IgD-negative memory B cell (primary cell): ENCODE measurements around the gene WFDC11. TPM values are rescaled to one million over a fixed set of nuclear protein-coding genes. Genes with fewer than 3 reads are reported as not detected.
"Not testable (repeated sequence)": the region's sequence is repeated elsewhere in the genome, so short reads cannot be mapped to it uniquely, and the experiment has no call there.

Experiments
- H3K27ac Mint-ChIP-seq, 3 donors: one replicate each; pipeline ENCODE4 v1.8.0; 2020 to 2022; ENCODE audit warnings: mild to moderate bottlenecking in 3 of 3, mixed read lengths in 3 of 3, moderate library complexity in 1 of 3
- H3K27me3 Mint-ChIP-seq: one replicate; pipeline ENCODE4 v1.8.0; 2021; ENCODE audit warnings: mixed read lengths
- H3K36me3 Mint-ChIP-seq: one replicate; pipeline ENCODE4 v1.8.0; 2020; ENCODE audit warnings: mild to moderate bottlenecking, mixed read lengths
- H3K4me1 Mint-ChIP-seq, 3 donors: one replicate each; pipeline ENCODE4 v1.8.0; 2020 to 2022; ENCODE audit warnings: mixed read lengths in 3 of 3, mild to moderate bottlenecking in 1 of 3
- H3K4me3 Mint-ChIP-seq, 4 donors: one replicate each; pipeline ENCODE4 v1.8.0; 2020 to 2022; ENCODE audit warnings: mild to moderate bottlenecking in 4 of 4, mixed read lengths in 4 of 4, moderate library complexity in 3 of 4
- H3K9me3 Mint-ChIP-seq, 3 donors: one replicate each; pipeline ENCODE4 v1.8.0; 2020 to 2021; ENCODE audit warnings: mixed read lengths in 3 of 3, mild to moderate bottlenecking in 1 of 3
- polyA plus RNA-seq: library from polyadenylated mRNA; unstranded; fragments of 300-500 nt; fragmentation: Illumina TruSeq; gene quantifications from one replicate; pipeline ENCODE4 v1.2.3, GENCODE V29; 2021

Gene WFDC11
- polyA plus RNA-seq, result not detected

DNA sequence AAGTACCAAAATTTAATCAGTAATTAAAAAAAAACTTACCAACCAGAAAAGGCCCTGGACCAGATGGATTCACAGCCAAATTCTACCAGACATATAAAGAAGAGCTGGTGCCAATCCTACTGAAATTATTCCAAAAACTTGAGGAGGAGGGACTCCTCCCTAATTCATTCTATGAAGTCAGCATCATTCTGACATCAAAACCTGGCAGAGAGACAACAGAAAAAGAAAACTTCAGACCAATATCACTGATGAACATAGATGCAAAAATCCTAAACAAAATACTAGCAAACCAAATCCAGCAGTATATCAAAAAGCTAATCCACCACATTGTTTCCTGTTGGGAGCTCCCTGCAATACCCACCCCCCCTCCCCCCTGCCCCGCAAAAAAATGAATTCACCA, at the start of gene WFDC11:
WFDC11 (minus strand) TSS at position 101 of the 400 bp plus-strand sequence. CDS start 19,639 bp downstream, outside the sequence.
- Mint-ChIP-seq H3K9me3 (peaks cover 0 to 7% (median under 1%) of the 10 kb centered on the region in 3 donors), H3K36me3 (peaks cover under 1% of the 10 kb centered on the region), H3K27ac (no peak within 1 kb of the TSS), H3K27me3 (peaks cover 12% of the 10 kb centered on the region), H3K4me3 (no peak within 1 kb of the TSS), H3K4me1 (no peaks in the 10 kb centered on the region)

DNA sequence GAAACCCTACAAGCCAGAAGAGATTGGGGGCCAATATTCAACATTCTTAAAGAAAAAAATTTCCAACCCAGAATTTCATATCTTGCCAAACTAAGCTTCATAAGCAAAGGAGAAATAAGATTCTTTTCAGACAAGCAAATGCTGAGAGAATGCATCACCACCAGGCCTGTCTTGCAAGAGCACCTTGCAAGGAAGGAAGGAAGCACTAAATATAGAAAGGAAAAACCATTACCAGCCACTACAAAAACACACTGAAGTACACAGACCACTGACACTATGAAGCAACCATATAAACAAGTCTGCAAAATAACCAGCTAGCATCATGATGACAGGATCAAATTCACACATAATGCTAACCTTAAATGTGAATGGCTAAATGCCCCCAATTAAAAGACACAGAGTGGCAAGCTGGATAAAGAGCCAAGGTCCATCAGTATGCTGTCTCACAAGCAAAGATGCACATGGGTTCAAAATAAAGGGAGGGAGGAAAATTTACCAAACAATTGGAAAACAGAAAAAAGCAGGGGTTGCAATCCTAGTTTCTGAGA, 46.2 kb upstream of the WFDC11 start:
- Mint-ChIP-seq H3K4me3 (peak overlapping the region; percentile 19 to 67 (median 46)), H3K27ac (peak overlapping the region; percentile 2 to 55 (median 23)), H3K4me1 (peaks cover 22 to 41% (median 31%) of the 10 kb centered on the region in 3 donors)
- H3K9me3 Mint-ChIP-seq, H3K27me3 Mint-ChIP-seq, H3K36me3 Mint-ChIP-seq: not testable (repeated sequence)

DNA sequence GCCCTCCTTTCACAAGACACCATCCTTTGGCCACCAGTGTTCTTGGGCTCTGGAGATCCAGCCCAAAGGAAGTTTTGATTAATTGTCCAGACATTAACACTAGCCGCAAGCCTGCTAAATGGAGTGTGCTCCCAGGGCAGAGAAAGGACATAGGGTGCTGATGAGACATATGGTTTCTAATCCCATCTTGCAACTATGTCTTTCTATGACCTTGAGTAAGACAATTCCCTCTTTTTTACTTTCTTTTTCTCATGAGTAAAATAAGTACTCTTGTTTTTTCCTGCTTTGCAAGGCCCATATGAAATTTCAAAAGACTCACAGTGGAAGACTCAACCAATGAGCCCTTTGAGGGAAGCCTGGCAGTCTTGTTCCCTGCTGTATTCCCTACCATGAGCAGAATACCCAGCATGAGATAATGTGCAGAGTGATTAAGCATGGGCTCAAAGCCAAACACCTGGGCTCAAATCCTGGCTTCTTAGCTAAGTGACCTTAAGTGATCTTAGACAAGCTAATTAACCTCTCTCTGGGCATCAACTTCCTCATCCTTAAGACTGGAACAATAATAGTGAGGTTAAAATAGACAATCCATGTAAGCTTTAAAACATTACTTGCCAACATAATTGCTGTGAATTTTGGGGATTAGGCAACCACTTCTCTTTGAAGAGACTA, 35.1 kb upstream of the WFDC11 start, which contains the start of gene WFDC10B:
WFDC10B (minus strand) TSS at position 51 of the 669 bp plus-strand sequence. CDS start 19,027 bp downstream, outside the sequence.
- H3K27ac Mint-ChIP-seq, result no peak within 1 kb of the TSS
- peaks cover 8 to 9% (median 9%) of the 10 kb centered on the region in 3 donors for H3K4me1 Mint-ChIP-seq

DNA sequence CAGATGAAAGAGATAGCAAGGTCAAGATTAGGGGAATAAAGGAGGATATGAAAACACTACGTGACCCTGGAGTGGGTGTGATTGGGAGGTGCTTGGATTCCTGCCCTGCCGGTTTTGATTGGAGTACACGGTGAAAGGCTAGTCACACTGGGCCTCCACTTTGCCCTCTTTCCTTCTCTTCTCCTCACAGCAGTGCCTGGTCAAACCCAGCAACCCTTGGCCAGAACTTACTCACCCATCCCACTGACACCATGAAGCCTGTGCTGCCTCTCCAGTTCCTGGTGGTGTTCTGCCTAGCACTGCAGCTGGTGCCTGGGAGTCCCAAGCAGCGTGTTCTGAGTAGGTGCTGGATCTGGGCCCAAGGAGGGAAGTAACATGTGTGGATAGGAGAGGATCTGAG, 31.8 kb upstream of the WFDC11 start, which contains the start of gene WFDC13:
WFDC13 (plus strand) TSS at position 166 of the 400 bp plus-strand sequence; CDS start at position 252, 86 bp downstream.
- H3K4me3 Mint-ChIP-seq, result peak within 1 kb of the TSS in 1 of 4 donors; percentile 73
- no peaks in the 10 kb centered on the region for H3K9me3 Mint-ChIP-seq
- peaks cover 9% of the 10 kb centered on the region for H3K27me3 Mint-ChIP-seq
- no peak within 1 kb of the TSS for H3K27ac Mint-ChIP-seq
- H3K4me1 Mint-ChIP-seq, result peaks cover 9% of the 10 kb centered on the region in 3 donors
- H3K36me3 Mint-ChIP-seq, result no peaks in the 10 kb centered on the region

More for the DNA sequence above, 35.1 kb upstream of the WFDC11 start, which contains the start of gene WFDC10B:
- Mint-ChIP-seq H3K4me3 (no peak within 1 kb of the TSS), H3K36me3 (no peaks in the 10 kb centered on the region), H3K9me3 (peaks cover 0 to 2% (median 0%) of the 10 kb centered on the region in 3 donors), H3K27me3 (peaks cover 9% of the 10 kb centered on the region)

DNA sequence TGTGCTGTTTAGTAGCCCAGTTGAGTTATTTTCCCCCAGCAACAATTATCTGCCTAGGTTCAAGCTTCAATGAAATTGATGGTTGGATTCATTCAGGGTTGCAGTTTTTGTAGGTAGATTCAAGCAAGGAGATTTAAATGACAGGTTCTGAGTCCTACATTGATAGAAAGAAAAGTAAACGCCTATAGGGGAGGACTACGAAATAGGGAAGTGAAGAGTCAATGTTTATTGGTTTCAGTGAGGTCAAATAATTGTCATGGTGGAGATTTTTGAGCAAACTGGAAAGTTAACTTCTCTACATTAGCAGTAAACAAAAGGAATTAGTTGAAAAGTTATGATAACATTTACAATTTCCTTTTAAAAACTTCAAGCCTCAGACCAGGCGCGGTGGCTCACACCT, 31.1 kb upstream of the WFDC11 start:
- Mint-ChIP-seq H3K4me3 (peak overlapping the region in 1 of 4 donors; percentile 42), H3K4me1 (peaks cover 9% of the 10 kb centered on the region in 3 donors), H3K27me3 (peaks cover 9% of the 10 kb centered on the region), H3K27ac (no peak overlapping the region), H3K36me3 (peaks cover 2% of the 10 kb centered on the region), H3K9me3 (no peaks in the 10 kb centered on the region)

DNA sequence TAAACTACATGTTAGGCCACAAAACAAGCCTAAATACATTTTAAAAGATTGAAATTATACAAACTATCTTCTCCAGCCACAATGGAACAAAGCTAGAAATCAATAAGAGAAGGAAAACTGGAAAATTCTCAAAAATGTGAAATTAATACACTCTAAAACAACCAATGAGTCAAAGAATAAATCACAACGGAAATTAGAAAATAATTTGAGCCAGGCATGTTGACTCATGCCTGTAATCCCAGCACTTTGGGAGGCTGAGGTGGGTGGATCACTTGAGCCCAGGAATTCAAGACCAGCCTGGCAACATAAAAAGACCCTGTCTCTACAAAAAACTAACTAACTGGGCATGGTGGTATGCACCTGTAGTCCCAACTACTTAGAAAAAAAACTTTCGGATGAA, 25.5 kb upstream of the WFDC11 start:
- Mint-ChIP-seq H3K9me3 (peaks cover 0 to 2% (median 0%) of the 10 kb centered on the region in 3 donors), H3K36me3 (peaks cover 2% of the 10 kb centered on the region), H3K27me3 (peaks cover 10% of the 10 kb centered on the region), H3K4me1 (peaks cover 0 to 1% (median under 1%) of the 10 kb centered on the region in 3 donors), H3K27ac (no peak overlapping the region), H3K4me3 (no peak overlapping the region)

DNA sequence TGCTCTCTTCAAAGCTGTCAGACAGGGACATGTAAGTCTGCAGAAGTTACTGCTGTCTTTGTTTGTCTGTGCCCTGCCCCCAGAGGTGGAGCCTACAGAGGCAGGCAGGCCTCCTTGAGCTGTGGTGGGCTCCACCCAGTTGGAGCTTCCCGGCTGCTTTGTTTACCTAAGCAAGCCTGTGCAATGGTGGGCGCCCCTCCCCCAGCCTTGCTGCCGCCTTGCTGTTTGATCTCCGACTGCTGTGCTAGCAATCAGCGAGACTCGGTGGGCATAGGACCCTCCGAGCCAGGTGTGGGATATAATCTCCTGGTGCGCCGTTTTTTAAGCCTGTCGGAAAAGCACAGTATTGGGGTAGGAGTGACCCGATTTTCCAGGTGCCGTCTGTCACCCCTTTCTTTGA, 23.3 kb upstream of the WFDC11 start:
- not testable (repeated sequence) for H3K4me3 Mint-ChIP-seq, H3K4me1 Mint-ChIP-seq, H3K36me3 Mint-ChIP-seq, H3K27ac Mint-ChIP-seq, H3K9me3 Mint-ChIP-seq
- H3K27me3 Mint-ChIP-seq, result peaks cover 10% of the 10 kb centered on the region

DNA sequence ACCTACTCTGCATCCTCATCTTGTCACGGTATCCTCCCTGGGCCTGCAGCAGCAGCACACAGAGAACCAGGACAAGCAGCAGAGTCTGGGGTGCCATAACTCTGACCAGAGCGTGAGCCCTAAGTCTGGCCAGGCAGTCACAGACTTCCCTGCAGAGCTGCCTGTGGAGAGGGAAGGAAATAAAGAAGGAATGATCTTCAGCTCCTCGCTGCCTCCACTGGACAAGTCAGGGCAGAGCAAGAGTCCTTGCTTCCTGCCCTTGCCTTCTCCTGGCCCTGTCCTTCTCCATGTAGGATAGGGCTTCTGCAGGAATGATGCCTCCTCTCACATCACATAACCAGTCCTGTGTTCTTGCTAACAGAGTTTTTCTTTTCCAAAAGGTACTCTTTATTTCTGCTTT, 15.9 kb upstream of the WFDC11 start:
- peaks cover 0 to 3% (median 0%) of the 10 kb centered on the region in 3 donors for H3K4me1 Mint-ChIP-seq
- no peaks in the 10 kb centered on the region for H3K36me3 Mint-ChIP-seq
- peaks cover 0 to 5% (median 2%) of the 10 kb centered on the region in 3 donors for H3K9me3 Mint-ChIP-seq
- H3K27me3 Mint-ChIP-seq, result peaks cover 4% of the 10 kb centered on the region
- H3K27ac Mint-ChIP-seq, result no peak overlapping the region
- H3K4me3 Mint-ChIP-seq, result no peak overlapping the region

DNA sequence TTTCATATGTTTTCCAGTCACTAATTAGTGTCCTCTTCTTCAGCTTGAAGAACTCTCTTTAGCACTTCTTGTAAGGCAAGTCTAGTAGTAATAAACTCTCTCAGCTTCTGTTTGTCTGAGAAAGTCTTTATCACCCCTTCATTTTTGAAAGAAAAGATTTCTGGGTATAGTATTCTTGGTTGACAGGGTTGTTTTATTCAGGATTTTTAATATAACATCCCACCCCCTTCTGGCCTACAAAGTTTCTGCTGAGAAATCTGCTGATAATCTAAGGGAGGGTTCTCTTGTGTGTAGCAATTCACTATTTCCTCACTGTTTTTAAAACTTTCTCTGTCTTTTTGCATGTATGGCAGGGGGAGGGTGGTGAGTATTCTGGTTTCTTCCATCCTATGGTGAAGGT, 9.6 kb upstream of the WFDC11 start:
- Mint-ChIP-seq H3K27ac (no peak overlapping the region), H3K4me3 (no peak overlapping the region), H3K36me3 (peaks cover 3% of the 10 kb centered on the region), H3K4me1 (no peaks in the 10 kb centered on the region), H3K9me3 (peaks cover 10 to 32% (median 20%) of the 10 kb centered on the region in 3 donors), H3K27me3 (peaks cover 9% of the 10 kb centered on the region)

DNA sequence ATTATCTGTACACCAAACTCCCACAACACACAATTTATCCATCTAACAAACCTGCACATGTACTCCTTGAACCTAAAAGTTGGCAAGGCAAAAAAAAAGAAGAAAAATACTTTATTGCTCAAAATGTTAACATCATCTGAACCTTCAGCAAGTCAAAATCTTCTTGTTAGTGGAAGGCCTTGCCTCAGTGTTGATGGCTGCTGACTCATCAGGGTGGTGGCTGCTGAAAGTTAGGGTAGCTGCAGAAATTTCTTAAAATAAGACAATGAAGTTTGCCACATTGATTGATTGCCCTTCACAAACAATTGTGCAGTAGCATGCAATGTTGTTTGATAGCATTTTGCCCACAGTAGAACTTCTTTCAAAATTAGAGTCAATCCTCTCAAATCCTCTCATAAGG, 2.7 kb upstream of the WFDC11 start:
- no peak overlapping the region for H3K27ac Mint-ChIP-seq
- peaks cover 1% of the 10 kb centered on the region for H3K36me3 Mint-ChIP-seq
- peaks cover 11 to 20% (median 13%) of the 10 kb centered on the region in 3 donors for H3K9me3 Mint-ChIP-seq
- H3K4me1 Mint-ChIP-seq, result no peaks in the 10 kb centered on the region
- H3K27me3 Mint-ChIP-seq, result peaks cover 7% of the 10 kb centered on the region
- no peak overlapping the region for H3K4me3 Mint-ChIP-seq

DNA sequence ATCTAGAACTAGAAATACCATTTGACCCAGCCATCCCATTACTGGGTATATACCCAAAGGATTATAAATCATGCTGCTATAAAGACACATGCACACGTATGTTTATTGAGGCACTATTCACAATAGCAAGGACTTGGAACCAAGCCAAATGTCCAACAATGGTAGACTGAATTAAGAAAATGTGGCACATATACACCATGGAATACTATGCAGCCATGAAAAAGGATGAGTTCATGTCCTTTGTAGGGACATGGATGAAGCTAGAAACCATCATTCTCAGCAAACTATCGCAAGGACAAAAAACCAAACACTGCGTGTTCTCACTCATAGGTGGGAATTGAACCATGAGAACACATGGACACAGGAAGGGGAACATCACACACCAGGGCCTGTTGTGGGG, 13.0 kb downstream of the WFDC11 start:
- H3K9me3 Mint-ChIP-seq, H3K27ac Mint-ChIP-seq, H3K27me3 Mint-ChIP-seq, H3K4me1 Mint-ChIP-seq, H3K36me3 Mint-ChIP-seq, H3K4me3 Mint-ChIP-seq: not testable (repeated sequence)

DNA sequence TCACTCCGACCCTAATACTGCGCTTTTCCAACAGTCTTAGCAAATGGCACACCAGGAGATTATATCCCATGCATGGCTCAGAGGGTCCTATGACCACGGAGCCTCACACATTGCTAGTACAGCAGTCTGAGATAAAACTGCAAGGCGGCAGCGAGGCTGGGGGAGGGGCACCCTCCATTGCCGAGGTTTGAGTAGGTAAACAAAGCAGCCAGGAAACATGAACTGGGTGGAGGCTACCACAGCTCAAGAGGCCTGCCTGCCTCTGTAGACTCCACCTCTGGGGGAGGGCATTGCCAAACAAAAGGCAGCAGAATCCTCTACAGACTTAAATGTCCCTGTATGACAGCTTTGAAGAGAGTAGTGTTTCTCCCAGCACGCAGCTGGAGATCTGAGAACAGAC, 18.3 kb downstream of the WFDC11 start:
- H3K36me3 Mint-ChIP-seq, H3K9me3 Mint-ChIP-seq, H3K27ac Mint-ChIP-seq, H3K27me3 Mint-ChIP-seq, H3K4me1 Mint-ChIP-seq: not testable (repeated sequence)
- peak overlapping the region in 1 of 4 donors; percentile 4 for H3K4me3 Mint-ChIP-seq

DNA sequence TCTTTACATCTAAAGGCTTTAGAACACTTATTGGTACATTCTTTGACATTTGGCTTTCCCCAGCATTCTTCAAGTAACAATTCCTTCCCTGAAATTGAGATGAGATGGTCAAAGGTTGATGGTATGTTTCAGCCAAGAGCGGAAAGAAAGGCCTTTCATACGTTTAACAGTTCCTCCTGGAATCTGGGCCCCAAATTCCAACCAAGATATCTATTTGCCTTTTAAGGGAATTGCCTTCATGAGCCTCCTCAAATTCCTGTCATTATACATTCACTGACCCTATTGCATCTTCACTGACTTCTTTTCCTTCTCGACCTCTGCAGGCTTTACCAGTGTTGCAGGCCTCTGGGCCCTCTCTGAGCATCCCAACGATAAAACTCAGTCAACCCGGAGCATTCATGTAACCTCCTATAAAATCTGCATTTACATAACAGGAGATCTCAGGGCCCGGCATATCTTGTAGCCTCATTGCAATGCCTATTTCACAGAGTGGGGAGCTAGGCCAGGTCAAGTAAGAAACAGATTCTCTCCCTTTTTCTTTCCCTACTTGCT, 20.7 kb downstream of the WFDC11 start:
- Mint-ChIP-seq H3K36me3 (peaks cover 4% of the 10 kb centered on the region), H3K27me3 (peaks cover 6% of the 10 kb centered on the region), H3K27ac (no peak overlapping the region), H3K4me1 (no peaks in the 10 kb centered on the region), H3K4me3 (no peak overlapping the region), H3K9me3 (peaks cover 0 to 1% (median 0%) of the 10 kb centered on the region in 3 donors)

DNA sequence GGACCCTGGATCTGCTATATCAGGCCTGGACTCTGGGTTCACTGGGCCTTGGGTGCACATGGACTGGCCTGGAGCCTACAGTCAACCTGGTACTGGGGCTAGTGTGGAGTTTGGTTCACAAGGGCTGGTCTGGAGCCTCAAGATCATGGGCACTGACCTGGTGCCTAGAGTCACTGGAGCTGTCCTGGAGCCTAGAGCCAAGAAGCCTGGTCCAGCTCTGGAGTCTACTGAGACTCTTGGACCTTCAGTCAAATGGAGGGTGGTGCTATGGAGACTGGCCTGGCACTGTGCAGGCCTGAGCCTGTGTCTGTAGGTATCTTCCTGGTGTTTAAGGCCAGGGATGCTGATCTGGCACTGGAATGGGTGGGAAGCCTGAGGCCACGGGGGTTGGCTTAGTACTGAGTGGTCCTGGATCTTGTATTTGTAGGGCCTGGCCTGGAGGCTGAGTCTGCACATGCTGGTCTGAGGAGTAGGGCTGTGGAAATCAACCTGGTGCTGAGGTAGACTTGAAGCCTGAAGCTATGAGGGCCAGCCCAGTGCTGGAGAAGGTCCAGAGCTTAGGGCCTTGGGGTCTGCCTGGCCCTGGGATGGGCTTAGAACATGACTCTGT, 22.5 kb downstream of the WFDC11 start:
- H3K36me3 Mint-ChIP-seq, result peaks cover 4% of the 10 kb centered on the region
- H3K4me3 Mint-ChIP-seq, result no peak overlapping the region
- H3K9me3 Mint-ChIP-seq, result peaks cover 0 to under 1% (median 0%) of the 10 kb centered on the region in 3 donors
- H3K27ac Mint-ChIP-seq, result no peak overlapping the region
- peaks cover 6% of the 10 kb centered on the region for H3K27me3 Mint-ChIP-seq
- H3K4me1 Mint-ChIP-seq, result no peaks in the 10 kb centered on the region

DNA sequence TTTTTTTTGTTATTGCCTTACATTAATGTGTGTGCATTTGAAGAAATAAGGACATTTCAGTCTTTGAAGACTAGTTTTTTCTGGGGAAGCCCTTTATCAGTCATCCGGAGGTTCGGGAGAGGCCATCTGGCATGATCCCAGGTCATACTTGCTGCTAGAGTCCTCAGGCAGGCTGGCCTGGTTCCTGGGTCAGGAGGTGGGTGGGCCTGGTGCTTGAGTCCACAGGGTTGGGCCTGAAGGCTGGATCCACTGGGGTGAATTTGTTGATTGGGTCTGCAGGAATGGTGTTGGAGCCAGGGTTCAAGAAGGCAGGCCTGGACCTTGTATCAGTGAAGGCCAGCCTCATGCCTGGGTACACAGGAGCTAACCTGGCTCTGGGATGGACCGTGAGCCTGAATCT, 23.2 kb downstream of the WFDC11 start:
- Mint-ChIP-seq H3K9me3 (no peaks in the 10 kb centered on the region), H3K36me3 (peaks cover 4% of the 10 kb centered on the region), H3K27me3 (peaks cover 6% of the 10 kb centered on the region), H3K4me3 (no peak overlapping the region), H3K27ac (no peak overlapping the region), H3K4me1 (no peaks in the 10 kb centered on the region)
